Activated T-helper 9 cell treated with anti-CD3 and anti-CD28 coated beads, Interleukin-2, amount 50 U/mL, for 16 hours (primary cell): ENCODE results near the gene STON2.

Experiments used
- DNase-seq: peaks from one replicate; pipeline ENCODE4 v3.0.0-alpha.2; 2020; ENCODE audit warnings: low read depth

STON2 gene

DNA sequence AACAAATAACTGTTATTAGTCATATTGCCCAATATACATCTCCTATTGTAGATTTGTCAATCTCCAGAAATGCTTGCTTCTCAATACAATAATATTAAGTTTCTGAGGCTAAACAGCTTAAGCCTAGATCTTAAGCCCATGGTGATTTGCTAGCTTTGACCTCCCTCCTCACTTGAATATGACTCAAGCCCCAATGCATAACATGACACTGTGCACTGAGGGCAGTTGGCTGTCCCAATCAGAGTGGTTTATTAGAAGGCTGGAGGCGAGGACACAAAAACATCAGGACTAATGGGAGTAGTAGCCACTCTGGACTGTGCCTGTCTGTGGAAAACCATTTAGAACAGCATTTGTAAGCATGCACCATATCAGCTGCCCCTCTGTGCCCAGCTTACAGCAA is 98.3 kb downstream of the STON2 start:
- DNase-seq = no peak

DNA sequence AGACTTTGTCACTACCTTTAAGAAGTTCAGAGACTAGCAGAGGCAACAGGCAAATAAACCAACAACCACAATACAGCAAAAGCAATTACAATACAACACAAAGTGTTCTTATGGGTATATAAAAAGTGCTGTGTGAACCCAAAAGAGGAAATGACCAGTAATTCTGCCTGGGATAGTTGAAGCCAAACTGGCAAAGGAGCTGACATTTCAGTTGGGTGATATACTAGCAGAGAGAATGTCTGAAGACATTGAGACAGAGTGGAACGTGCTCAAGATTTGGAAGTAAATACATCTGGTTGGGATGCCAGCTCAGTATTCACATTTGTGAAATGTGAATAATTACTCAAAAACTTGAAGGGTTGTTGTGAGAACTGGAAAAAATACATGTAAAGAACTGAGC is 98.8 kb downstream of the STON2 start:
- DNase-seq = no peak

DNA sequence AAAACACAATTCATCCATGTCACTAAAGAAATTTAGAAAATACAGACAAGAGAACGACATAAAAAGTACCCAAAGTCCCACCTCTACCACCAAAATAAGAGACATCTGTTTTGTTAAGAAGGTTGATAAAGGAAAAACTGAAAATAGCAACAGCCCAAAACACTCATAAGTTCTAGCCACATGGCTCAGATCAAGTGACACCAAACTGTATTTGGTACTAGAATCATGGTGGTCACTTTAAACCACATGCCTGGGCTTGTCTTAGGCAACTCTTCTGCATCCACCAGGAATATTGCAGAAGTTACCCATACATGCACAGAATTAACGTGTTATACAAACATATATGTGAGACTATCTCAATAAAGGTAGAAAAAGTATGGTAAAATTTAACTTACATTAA is 101.2 kb downstream of the STON2 start:
- DNase-seq = no peak

DNA sequence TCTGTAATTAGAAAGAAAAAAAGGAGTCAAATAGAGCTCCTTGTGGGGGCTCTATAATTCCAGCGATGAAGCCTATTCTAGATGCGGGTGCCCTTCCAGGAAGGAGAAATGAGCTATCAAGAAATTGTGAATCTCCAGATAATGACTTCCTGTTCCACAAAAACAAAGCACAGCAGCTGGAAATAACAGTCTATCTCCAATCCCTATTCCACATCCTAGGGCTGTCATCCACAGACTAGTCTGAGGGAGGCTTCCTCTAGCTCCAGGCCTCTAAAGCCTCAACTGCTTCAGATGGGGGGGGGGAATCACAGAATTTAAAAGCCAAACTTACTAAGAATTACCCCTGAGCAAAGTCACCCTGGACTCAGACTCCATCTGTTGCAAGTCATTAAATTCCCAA is 102.0 kb downstream of the STON2 start:
- DNase-seq = no peak

DNA sequence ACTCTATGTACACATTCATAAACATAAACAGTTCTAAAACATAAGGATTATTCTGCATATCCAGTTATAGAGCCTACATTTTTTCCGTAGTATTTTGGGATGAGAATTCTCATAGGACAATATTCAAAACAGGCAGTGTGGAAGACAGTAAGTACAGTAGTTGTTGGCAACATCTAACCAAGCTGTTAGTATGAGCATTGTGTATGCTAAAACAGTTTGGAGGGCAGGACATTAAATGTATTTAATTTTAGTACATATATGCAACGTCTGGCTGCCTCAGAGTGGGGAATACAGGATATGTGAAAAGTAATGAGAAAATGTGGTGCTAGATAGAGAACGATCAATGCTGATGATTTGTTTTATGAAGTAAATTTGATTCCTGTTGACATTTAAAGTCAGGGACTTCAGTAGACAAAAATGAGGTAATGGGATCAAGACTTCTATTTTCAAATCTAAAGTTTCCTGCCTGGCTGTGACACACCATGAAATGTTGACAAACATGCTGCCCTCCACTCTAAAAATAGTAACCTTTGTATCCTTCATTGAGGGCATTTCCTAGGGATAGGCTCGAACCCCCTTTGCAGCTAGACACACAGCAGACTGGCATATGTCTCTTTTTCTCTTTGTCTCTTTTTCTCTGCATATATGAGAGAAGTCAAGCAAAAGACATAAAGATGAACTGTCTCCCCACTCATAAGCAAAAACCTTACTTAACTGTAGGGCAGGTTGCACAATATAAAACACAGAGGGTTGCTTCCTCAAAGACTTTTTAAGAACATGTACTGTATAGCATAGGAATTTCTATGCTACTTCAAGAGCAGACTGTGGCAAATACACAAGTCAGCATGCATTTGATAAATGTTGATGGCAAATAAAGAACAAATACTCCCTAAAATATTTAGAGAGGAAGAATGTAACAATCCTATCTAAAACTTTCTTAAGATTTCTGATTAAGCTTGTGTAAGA is 103.9 kb downstream of the STON2 start:
- DNase-seq = no peak

DNA sequence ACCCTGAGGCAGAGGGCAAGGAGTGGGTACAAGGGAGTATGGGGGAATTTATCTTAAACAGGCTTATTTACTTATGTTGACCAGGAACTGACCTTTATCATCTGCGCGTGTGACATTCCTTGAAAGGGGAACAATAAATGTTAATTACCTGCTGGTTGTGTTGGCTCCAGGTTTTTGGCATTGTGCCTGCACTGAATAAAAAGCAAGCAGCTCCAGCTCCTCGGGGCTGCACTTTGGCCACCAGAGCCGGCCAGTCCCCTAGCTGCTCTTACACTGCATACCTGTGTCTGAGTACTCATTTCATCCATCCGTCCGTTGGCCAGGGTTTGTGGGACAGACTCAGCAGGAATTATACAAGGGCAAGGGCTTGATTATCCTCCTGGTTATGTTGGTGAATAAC is 110.6 kb downstream of the STON2 start:
- no peak for DNase-seq

DNA sequence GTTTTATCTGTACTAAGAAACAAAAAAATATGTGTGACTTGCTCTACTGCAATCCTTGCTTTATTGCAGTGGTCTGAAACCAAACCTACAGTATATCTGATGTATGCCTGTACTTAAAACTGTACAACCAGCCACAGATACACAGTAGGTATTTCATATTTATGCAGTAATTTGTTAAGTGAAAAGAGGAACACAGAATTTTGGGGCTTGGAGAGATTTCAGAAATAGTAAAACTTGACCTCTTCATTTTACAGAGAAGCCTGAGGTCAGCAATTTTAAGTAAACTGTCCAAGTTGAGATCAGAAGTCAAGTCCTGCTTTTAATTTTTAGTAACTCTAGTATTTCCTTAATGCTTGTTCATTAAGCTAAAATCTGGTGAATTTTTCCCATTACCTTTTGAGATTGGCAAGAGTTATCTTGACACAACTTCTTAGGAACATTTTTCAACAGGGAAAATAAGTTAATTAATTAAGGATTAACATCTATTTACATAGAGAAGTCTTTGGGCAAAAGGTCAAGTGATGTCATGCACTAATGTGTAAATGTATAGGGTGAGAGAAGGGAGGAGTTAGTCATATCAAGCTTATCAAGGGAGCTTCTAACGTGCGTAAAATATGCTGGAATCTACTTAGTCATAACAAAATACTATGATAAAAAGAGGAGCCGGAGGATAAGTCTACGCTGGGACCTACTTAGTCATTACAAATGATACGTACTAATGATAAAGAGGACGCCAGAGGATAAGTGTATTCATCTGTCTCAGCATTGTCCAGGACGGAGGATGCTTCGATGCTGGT is 113.4 kb downstream of the STON2 start:
- DNase-seq = no peak

DNA sequence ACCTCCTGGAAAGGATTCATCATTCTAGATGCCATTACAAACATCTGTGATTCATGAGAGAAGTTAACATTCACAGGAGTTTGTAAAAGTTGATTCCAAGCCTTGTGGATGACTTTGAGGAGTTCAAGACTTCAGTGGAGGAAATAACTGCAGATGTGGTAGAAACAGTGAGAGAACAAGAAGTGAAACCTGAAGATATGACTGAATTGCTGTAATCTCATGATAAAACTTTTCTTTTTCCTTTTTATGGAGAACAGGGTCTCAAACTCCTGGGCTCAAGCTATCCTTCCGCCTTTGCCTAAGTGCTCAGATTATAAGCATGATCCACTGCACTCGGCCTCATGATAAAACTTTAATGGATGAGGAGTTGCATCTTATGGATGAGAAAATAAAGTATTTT is 114.9 kb downstream of the STON2 start:
- no peak for DNase-seq

DNA sequence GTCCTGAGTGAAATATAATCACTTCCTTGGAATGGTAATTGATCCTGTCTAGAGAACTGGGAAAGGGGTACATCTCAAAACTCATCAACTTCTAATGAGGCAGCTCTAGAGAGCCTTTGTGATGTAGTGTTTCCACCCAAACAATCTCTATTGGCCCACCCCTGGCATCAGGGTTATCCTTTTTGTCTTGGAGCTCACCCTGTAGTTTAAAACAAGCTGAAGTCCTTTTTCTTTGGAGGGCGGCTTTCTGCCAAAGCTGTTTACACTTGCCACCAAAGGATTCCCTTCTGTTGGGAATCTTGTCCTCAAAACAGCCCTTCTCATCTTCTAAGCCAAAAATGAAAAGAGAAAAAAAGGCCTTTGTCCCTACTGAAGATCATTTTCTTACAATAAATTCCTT is 118.8 kb downstream of the STON2 start:
- DNase-seq = no peak

DNA sequence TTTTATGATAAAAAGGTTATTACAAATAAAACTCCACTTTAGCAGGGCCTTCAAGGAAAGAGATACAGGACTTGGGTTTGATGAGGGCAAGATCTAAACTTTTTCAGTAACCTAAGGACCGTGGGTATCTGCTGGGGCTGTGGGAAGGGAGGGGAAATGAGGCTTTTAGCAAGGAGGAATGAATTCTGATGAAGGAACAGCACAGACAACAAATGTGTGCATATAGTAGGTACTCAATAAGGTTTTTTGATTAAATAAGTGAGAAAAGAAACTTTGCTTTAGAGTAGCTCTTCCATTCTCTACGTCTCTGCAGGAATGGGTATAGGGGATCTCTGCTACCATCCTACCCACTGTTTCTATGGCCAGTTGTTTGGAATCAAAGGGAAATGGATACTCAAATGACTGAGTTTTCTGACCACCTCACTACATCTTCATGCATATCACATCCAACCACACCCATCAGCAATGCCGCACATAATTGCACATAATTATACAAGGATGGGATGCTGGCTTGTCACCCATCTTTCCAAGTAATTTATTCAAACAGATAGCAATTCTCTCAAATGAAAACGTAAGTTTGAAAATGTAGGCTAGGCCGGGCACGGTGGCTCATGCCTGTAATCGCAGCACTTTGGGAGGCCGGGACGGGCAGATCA is 119.9 kb downstream of the STON2 start:
- no peak for DNase-seq

DNA sequence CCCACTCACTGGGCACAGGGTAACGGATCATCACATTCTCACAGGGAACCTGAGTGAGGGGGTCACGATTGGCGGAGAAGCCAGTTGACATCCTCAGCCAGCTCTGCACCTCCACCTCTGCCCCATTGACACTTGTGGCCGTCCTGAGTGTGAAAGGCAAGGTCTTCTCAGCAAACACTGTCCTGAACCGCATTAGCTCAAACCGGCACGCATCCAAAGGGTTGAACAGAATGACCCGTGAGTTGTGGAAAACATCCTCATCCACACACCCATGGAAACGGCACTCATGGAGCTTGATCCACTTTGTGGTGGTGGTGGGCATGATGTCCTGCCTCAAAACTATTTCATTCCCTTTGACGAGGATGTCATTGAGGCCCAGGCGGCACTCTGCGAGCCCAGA is 123.0 kb downstream of the STON2 start:
- DNase-seq = no peak

DNA sequence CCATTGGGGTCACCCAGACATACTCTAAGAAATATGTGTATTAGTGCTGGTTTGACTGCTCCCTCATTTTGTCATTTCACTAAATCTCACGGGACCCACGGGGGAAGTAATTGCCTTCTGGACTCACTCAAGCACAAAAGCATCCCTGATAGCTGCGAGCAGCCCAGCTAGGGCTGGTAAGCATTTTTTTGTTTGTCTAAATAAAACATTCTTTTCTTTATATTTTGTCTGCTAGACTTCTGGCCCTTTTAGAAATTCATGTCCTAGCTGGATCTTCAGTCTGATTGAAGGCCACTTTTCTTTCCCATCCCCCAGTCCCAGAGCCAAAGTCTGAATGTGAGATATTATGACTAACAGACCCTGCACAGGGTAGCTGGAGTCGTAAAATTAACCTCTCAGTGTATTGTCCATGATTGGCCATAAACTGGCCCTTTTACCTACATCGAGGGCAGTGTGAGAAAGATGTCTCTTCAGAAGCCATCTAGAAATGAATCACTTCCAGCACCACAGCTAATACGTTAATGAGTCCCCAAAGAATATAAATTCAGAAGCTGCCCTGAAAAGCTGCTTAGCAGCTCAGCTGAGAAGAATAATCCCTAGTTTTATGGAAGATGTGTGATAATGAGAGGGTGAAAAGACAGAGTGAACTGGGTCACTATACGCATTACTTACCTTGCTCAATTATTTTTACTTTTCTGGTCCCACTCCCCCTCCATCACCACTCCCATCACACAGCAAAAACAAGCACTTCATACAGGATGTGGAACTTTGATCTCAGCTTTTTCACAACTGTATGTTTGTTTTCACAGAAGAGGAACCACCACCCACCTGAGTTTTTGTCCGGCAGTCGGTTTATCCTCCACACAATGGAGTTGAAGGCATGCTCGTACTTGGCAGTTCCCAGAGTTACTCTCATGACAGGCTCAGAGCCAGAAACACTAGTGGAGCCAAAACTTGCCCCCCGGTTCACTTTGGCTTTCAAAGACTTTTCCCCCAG is 123.8 kb downstream of the STON2 start:
- no peak for DNase-seq

DNA sequence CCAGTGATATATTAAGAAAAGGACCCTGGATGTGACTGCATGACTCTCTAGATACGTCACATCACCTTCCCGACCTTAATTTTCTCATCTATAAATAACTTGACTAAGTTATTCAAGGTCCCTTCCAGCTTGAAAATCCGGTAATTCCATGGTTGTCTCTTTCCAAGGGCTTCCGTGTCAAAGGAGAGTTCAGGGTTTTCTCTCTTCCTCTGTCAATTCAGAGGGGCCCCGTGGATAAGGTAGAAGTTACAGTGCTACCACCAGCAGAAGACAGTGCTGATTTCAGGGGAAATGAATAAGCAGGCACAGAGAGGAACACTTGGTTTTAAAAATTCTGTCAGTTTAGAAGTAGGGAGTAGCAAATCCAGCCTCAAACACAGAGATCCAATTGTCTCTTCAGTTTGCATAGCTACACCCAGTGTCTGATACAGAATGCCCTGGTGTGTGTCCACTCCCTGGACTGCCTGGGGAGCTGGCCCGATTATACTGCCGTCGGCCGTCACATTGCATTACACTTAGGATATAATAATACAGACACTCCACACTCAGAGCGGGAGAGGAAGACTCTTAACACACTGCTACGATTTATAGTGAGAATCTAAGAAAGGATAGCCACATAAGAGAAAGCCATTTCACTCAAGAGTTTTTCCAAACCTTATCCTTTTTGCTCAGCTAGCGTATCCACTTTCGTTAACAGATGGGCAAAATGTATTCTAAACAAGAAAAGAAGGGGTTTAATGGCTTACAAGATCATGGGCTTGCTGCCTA is 124.6 kb downstream of the STON2 start:
- DNase-seq = no peak

DNA sequence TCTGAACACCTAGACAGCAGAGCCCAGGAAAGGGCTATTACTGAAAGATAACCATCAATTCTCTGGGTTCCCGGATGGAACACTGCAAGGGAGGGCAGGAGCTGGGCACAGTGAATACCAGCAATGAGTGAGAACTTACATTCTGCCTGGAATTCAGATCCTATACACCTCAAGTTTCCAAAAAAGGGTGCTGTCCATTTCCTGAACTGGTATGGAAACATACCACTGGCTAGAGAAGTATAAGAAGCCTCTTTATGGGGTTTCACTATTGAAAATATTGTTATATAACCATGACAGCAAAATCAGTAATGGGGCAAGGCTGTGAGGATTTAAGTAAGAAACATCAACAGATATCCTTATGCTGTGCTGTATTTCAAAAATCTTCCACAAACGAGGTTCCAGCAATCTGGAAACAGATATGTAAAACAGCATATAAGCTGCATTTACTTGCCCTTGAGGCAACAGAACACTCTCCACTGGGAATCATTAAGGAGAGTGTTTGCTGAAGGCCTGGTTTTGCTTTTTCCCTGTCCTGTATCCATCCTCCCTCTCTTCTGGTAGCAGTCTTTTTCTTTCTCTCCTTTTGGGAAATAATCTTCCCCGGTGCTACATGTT is 126.1 kb downstream of the STON2 start:
- DNase-seq = no peak

DNA sequence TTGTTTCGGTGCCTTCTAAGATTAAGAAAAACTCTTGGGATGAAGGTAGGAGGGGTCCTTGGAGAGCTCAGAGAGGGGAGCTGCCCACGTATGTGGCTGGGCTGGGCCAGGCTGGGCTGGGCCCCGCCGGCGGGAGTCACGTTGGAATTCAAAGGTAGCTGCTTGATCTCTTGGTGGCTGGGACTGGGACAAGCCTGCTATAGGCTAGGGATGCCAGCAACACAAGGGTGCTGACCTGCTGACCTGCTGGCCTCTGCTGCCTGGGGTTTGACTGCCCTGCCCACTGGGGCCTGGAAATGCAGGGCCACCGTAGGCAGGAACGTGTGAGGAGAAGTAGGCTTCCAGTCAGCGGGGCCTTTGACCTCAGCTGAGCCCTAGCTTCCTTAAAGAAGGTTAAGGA is 126.6 kb downstream of the STON2 start:
- no peak for DNase-seq

DNA sequence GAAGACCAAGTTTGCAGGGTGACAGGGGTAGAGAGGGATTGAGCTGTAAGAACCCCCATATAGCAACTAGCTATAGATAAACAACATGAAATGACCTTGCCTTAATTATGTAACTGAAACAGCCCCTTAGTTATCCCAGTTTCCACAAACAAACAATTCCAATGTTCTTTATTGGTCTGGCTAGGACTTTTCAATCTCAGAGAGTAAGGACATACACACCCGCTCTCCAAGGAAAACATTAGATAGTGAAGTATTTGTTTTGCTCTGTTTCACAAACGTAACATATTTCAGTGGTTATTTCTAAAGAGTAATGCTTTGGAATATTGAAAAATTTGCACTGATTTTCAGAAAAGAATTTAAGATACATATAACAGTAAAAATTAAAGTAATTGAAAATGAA is 127.8 kb downstream of the STON2 start:
- DNase-seq = no peak

DNA sequence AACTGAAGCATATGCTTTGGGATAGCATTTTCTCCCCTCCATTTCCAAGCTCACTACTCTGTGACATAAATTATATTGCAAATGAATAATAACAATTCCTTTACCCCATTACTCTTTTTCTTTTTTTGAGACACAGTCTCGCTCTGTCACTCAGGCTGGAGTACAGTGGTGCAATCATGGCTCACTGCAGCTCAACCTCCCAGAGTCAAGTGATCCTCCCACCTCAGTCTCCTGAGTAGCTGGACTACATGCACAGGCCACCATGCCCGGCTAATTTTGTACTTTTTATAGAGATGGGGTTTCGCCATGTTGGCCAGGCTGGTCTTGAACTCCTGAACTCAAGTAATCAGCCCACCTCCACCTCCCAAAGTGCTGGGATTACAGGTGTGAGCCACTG is 130.1 kb downstream of the STON2 start:
- no peak for DNase-seq

DNA sequence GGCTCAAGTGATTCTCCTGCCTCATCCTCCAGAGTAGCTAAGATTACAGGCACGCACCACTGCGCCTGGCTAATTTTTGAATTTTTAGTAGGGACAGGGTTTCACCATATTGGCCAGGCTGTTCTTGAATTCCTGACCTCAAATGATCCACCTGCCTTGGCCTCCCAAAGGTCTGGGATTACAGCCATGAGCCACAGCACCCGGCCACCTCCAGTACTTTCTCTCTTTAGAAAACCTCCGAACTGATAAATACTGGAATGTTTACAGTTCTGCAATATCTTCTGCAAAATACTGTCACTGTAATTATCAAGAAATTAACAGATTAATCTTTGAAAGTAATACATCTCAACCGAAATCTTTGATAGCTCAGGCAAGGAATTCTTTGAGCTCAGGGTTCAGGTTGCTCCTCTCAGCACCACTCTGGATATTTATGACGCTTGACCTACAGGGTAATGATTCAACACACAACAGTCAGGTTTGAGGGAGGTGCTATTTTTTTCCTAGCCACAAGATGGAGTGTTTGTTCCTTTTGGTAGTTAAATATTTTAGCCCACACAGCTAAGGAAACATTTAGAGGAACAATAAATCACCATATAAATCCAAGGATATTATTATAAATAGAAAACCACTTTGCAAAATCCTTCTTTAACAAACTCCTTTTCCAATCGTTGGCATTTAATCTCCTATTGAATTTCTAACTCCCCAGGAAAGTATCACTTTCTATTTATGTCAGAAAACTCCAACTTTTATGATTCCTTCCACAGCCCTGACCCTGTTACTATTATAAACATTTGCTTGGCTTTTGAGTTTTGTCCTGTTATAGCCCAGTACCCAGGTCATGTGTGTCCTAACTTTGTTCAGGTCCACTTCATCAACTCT is 130.8 kb downstream of the STON2 start:
- DNase-seq = no peak

DNA sequence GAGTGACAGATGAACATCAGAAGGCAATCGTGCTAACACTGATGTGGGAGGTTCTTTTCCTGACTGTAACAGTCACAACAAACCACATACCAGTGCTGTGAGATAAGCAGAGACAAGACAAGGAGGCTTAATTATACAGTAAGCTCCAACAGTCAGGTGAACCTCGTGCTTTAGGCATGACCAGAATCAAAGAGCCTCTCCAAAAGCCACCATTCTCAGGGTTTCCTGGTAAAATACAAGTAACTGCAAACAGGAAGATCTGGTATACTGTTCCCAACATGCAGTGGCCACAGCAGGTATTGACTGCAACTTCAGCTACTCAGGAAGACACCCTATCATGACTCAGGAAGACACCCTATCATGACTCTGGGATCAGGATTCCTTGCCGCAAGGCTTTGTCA is 132.1 kb downstream of the STON2 start:
- DNase-seq = no peak
